Measurements from ENCODE around the gene NLRX1.
"Not testable (repeated sequence)": the region's sequence is repeated elsewhere in the genome, so short reads cannot be mapped to it uniquely, and the experiment has no call there.

The NLRX1 gene

DNA sequence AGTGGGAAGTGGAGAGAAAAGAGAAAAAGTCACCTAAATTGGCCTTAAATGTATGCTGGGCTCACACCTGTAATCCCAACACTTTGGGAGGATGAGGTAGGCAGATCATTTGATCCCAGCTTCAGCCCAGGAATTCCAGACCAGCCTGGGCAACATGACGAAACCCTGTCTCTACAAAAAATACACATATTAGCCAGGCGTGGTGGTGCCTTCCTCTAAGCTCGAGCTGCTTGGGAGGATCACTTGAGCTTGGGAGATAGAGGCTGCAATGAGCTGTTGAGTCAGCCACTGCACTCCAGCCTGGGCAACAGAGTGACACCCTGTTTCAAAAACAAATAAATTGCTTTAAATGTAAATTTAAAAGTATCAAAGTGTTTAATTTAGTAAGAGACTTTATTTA lies 41.5 kb downstream of the NLRX1 start:
- DNase-seq (ENCODE audit: low read depth) = no peak

DNA sequence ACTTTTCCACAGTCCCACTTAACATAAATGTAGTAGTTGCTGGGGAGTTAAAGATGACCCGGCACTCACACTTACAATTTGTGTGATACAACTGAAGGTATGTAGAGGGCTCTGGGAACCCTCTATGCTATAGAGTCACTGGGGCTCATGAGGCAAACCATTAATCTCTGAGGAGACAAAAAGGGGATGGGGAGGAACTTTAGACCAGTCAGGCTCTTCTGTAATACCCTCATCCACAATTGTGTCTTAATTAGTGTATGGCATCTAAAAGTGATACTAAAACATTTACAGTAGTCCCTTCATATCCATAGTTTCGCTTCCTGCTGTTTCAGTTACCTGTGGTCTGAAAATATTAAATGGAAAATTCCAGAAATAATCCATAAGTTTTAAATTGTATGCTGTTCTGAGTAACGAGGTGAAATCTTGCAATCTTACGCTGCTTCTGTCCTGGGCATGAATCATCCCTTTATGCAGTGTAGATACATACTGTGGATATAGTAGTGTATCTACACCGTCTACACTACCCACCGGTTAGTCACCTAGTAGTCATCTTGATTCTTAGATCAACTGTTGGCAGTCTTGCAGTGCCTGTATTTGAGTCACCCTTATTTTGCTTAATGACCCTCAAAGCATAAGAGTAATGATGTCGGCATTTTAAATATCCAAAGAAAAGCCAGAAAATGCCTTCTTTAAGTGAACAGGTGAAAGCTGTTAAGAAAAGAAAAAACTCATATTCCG lies 49.8 kb downstream of the NLRX1 start:
- DNase-seq (ENCODE audit: low read depth) = no peak

DNA sequence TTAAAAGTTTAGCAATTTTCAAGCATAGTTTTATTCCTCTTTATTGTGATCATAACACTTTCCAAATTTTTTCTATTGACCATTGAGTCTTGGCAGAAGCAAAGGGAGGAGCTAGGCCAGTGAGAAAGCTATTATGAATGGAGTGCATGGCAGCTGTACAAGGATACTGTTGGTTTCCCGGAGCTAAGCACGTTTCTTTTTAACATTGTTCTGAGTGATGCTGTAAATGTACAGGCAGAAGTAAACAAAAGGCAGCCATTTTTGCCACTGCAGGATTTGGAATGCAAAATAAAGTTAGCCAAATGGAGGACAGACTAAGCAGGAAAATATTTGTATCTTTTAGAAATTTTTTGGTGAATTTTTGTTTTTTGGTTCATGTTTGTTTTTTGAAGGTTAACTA lies 53.8 kb downstream of the NLRX1 start:
- DNase-seq (ENCODE audit: low read depth) = no peak

DNA sequence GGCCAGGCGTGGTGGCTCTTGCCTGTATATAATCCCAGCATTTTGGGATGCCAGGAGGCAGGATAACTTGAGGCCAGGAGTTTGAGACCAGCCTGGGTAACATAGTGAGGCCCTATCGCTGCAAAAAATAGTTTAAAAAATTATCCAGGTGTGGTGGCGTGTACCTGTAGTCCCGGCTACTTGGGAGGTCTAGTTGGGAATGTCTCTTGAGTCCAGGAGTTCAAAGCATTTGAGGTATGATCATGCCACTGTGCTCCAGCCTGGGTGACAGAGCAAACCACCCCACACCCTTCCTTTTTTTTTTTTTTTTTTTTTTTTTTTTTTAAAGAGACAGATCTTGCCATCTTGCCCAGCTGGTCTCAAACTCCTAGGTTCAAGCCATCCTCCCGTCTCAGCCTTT lies 54.4 kb downstream of the NLRX1 start:
- no peak for DNase-seq (ENCODE audit: low read depth)

DNA sequence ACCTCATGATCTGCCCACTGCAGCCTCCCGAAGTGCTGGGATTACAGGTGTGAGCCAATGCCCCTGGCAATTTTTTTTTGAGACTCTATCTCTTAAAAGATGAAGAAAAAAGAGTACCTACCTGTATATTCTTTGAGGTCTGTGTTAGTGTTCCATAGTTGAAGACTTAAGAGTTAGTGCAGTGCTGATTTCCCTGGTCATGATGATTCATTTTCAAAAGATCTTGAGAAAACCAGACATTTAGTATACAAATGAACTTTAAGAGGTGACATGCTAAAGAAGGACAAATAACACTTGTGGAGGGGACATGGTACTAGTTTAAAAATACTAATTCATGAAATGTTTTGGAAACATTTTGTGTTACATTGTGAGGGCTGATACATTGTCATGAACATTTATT lies 55.3 kb downstream of the NLRX1 start:
- DNase-seq (ENCODE audit: low read depth) = no peak

DNA sequence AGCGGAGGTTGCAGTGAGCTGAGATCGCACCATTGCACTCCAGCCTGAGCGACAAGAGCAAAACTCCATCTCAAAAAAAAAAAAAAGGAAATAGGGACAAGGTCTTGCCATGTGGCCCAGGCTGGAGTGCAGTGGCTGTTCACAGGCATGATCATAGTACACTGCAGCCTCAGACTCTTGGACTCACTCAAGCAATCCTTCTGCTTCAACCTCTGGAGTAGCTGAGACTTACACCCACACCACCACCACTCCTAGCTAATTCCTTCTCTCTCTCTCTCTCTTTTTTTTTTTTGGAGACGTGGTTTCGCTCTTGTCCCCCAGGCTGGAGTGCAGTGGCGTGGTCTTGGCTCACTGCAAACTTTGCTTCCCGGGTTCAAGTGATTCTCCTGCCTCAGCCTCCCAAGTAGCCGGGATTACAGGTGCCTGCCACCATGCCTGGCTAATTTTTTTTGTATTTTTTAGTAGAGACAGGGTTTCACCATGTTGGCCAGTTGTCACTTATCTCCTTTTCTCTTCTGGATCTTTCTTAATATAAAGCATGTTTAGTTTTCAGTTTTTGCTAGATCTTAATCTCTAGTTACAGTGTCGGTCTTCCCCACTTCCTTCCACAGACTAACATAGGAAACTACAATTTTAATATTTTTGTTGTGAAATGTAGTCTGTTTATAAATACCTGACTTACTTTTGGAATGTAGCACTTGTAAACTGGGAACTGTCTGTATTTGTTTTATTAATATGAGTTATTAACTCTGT lies 60.2 kb downstream of the NLRX1 start:
- DNase-seq (ENCODE audit: low read depth) = not testable (repeated sequence)

DNA sequence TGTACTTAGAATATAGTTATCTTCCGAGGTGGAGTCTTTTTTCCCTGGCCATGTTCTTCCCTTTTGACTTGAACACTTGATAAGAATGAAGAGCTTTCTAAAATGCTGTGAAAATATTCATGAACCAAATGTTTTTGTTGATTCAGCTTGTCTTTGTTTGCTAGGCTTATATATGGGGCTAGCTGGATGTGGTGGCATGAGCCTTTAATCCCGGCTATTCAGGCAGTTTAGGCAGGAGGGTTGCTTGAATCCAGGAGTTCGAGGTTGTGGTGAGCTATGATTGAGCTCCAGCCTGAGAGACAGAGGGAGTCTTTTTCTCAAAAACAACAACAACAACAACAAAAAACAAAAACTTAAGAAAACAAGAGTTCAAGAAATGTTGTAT lies 60.8 kb downstream of the NLRX1 start:
- DNase-seq (ENCODE audit: low read depth) = no peak

DNA sequence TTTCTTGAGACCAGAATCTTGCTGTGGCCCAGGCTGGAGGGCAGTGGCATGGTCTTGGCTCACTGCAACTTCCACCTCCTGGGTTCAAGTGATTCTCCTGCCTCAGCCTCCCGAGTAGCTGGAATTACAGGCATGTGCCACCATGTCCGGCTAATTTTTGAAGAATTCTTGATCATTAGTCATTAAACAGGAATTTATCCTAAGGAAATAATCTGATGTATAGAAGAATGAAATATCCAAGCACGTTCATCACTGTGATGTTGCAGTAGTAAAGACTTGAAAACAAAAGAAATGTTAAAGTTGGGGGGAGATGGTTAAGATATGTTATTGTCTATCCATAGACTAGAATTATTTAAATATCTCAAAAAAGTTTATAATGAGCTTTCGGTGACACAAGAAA lies 61.2 kb downstream of the NLRX1 start:
- no peak for DNase-seq (ENCODE audit: low read depth)
